DND-41 (cell line): Measurements from ENCODE around the gene SCGB3A1.

Experiments used
- ATAC-seq: fragments of 200-7000 bp; cut with Tn5 transposase; 3 replicates; pipeline ENCODE4 v1.9.1; 2021; ENCODE audit warnings: low read depth; ENCODE audit not compliant: insufficient read depth
- DNase-seq: peaks from one replicate; pipeline ENCODE4 v3.0.0-alpha.2; 2020
- H2AFZ ChIP-seq: 2 replicates; pipeline ENCODE4 v1.6.0; 2012; ENCODE audit warnings: low read depth, low read length
- H3K27ac ChIP-seq: 2 replicates; pipeline ENCODE4 v1.5.1; 2012; ENCODE audit warnings: low read length, inconsistent platforms
- H3K27me3 ChIP-seq: fragments of 200-600 bp; sonication (generic); 2 replicates; pipeline ENCODE4 v1.6.0; 2012; ENCODE audit warnings: low read length, mild to moderate bottlenecking, inconsistent platforms; ENCODE audit not compliant: insufficient read depth, poor library complexity
- H3K36me3 ChIP-seq: 2 replicates; pipeline ENCODE4 v1.5.1; 2012; ENCODE audit warnings: low read length, inconsistent platforms; ENCODE audit not compliant: insufficient read depth
- H3K4me1 ChIP-seq: 2 replicates; pipeline ENCODE4 v1.5.1; 2012; ENCODE audit warnings: mild to moderate bottlenecking, low read length; ENCODE audit not compliant: insufficient read depth
- H3K4me2 ChIP-seq: 2 replicates; pipeline ENCODE4 v1.6.0; 2012; ENCODE audit warnings: mild to moderate bottlenecking, moderate library complexity, low read length, inconsistent platforms; ENCODE audit not compliant: insufficient read depth
- H3K4me3 ChIP-seq, 2 experiments: fragments of 200-600 bp in 1 of 2; shearing (Covaris generic) in 1 of 2; 2 replicates each; pipeline ENCODE4 v1.5.1; 2012 to 2016; ENCODE audit warnings: inconsistent platforms in 2 of 2, low read length in 2 of 2, mild to moderate bottlenecking in 2 of 2, low read depth in 1 of 2, moderate library complexity in 1 of 2
- H3K79me2 ChIP-seq: 2 replicates; pipeline ENCODE4 v1.6.0; 2012; ENCODE audit warnings: low read length, inconsistent platforms; ENCODE audit not compliant: insufficient read depth
- H3K9ac ChIP-seq: 2 replicates; pipeline ENCODE4 v1.6.0; 2012; ENCODE audit warnings: low read depth, mild to moderate bottlenecking, inconsistent platforms, low read length, moderate library complexity
- H3K9me3 ChIP-seq: 2 replicates; pipeline ENCODE4 v1.5.1; 2012; ENCODE audit warnings: low read length, moderate library complexity, mild to moderate bottlenecking, inconsistent platforms; ENCODE audit not compliant: insufficient read depth, severe bottlenecking
- H4K20me1 ChIP-seq: 2 replicates; pipeline ENCODE4 v1.6.0; 2012; ENCODE audit warnings: low read length; ENCODE audit not compliant: insufficient read depth
- CTCF ChIP-seq: IDR thresholded peaks from 2 replicates; pipeline ENCODE4 v1.5.1; 2012; ENCODE audit warnings: borderline replicate concordance, low read length, moderate library complexity, mild to moderate bottlenecking; ENCODE audit not compliant: poor library complexity, severe bottlenecking; ENCODE audit errors: extremely low read depth
- EZH2 ChIP-seq: IDR thresholded peaks from 3 replicates; pipeline ENCODE4 v1.6.1; 2012; ENCODE audit warnings: borderline replicate concordance, low read depth, mild to moderate bottlenecking, moderate library complexity, low read length, inconsistent platforms; ENCODE audit not compliant: severe bottlenecking

Gene SCGB3A1

GRCh38 chr5:180624587-180624986 is 33.3 kb upstream of the SCGB3A1 start:
- DNase-seq (no peak), ATAC-seq (peak; percentile 22; the same call in 1 of the 3 replicates)
- H3K79me2 ChIP-seq = no peaks in the 10 kb centered on the region
- TF ChIP-seq CTCF = no peak
- TF ChIP-seq EZH2 = no peak
- peaks cover 4% of the 10 kb centered on the region for H3K4me1 ChIP-seq
- H3K4me3 ChIP-seq = no peak overlapping the region
- H3K27me3 ChIP-seq = no peaks in the 10 kb centered on the region
- no peak overlapping the region for H3K9ac ChIP-seq
- peaks cover 6% of the 10 kb centered on the region; the same call in 1 of the 2 replicates for H4K20me1 ChIP-seq
- no peak overlapping the region for H2AFZ ChIP-seq
- no peak overlapping the region for H3K27ac ChIP-seq
- no peak overlapping the region for H3K4me2 ChIP-seq
- H3K36me3 ChIP-seq = no peaks in the 10 kb centered on the region
- H3K9me3 ChIP-seq = no peaks in the 10 kb centered on the region

- no peak overlapping the region for H3K4me3 ChIP-seq
- H3K79me2 ChIP-seq = no peaks in the 10 kb centered on the region
- H3K4me2 ChIP-seq = no peak overlapping the region
- H3K9me3 ChIP-seq = no peaks in the 10 kb centered on the region
- H3K4me1 ChIP-seq = peaks cover 4% of the 10 kb centered on the region
- DNase-seq (no peak), ATAC-seq (no peak)
- H3K27me3 ChIP-seq = no peaks in the 10 kb centered on the region
- TF ChIP-seq EZH2 = no peak
- TF ChIP-seq CTCF = no peak
- H3K27ac ChIP-seq = peak overlapping the region; percentile 52; the same call in 1 of the 2 replicates
- H4K20me1 ChIP-seq = peaks cover 6% of the 10 kb centered on the region; the same call in 1 of the 2 replicates
- no peak overlapping the region for H3K9ac ChIP-seq
- H3K36me3 ChIP-seq = no peaks in the 10 kb centered on the region
- H2AFZ ChIP-seq = no peak overlapping the region
Observed at GRCh38 chr5:180623844-180624243, 32.5 kb upstream of the SCGB3A1 start.

GRCh38 chr5:180623411-180623834 is 32.1 kb upstream of the SCGB3A1 start:
- DNase-seq = no peak
- H3K9me3 ChIP-seq = no peaks in the 10 kb centered on the region

More at GRCh38 chr5:180623411-180623834, 32.1 kb upstream of the SCGB3A1 start:
- no peak overlapping the region for H3K9ac ChIP-seq
- H3K36me3 ChIP-seq = no peaks in the 10 kb centered on the region
- no peak overlapping the region for H2AFZ ChIP-seq
- 0 out of 3 replicates have a peak, but pooled peaks have one; percentile 12 for ATAC-seq
- H3K4me1 ChIP-seq = peaks cover 4% of the 10 kb centered on the region
- no peaks in the 10 kb centered on the region for H3K79me2 ChIP-seq
- no peak overlapping the region for H3K4me2 ChIP-seq
- peaks cover 6% of the 10 kb centered on the region; the same call in 1 of the 2 replicates for H4K20me1 ChIP-seq
- H3K27me3 ChIP-seq = no peaks in the 10 kb centered on the region
- TF ChIP-seq CTCF (no peak), EZH2 (no peak)
- no peak overlapping the region for H3K4me3 ChIP-seq
- peak overlapping the region; percentile 52; the same call in 1 of the 2 replicates for H3K27ac ChIP-seq
